Endothelial cell (in vitro differentiated cells): ENCODE results near the gene FBXO24. TPM values are rescaled to one million over a fixed set of nuclear protein-coding genes. Genes with fewer than 3 reads are reported as not detected.

Experiments used
- DNase-seq: peaks from one replicate; pipeline ENCODE4 v3.0.0; 2021; ENCODE audit warnings: low spot score
- H3K27ac Mint-ChIP-seq: one replicate; pipeline ENCODE4 v1.8.0; 2021; ENCODE audit warnings: mixed read lengths, inconsistent platforms; ENCODE audit not compliant: unreplicated experiment
- H3K27me3 Mint-ChIP-seq: one replicate; pipeline ENCODE4 v1.8.0; 2021; ENCODE audit warnings: mild to moderate bottlenecking, moderate library complexity, mixed read lengths, inconsistent platforms; ENCODE audit not compliant: unreplicated experiment
- H3K36me3 Mint-ChIP-seq: one replicate; pipeline ENCODE4 v1.8.0; 2021; ENCODE audit warnings: mild to moderate bottlenecking, low read depth, mixed read lengths, inconsistent platforms; ENCODE audit not compliant: unreplicated experiment
- H3K4me1 Mint-ChIP-seq: one replicate; pipeline ENCODE4 v1.8.0; 2021; ENCODE audit warnings: mild to moderate bottlenecking, mixed read lengths, inconsistent platforms; ENCODE audit not compliant: unreplicated experiment
- H3K4me3 Mint-ChIP-seq: one replicate; pipeline ENCODE4 v1.8.0; 2021; ENCODE audit warnings: mild to moderate bottlenecking, mixed read lengths, inconsistent platforms; ENCODE audit not compliant: unreplicated experiment
- H3K9me3 Mint-ChIP-seq: one replicate; pipeline ENCODE4 v1.8.0; 2021; ENCODE audit warnings: mixed read lengths, inconsistent platforms; ENCODE audit not compliant: unreplicated experiment
- CTCF ChIP-seq: fragments of 200-600 bp; sonication (generic); IDR thresholded peaks from one replicate; pipeline ENCODE4 v1.5.0; 2021; ENCODE audit warnings: antibody characterized with exemption; ENCODE audit not compliant: unreplicated experiment
- total RNA-seq: library from RNA; stranded (reverse); fragmentation: NEBNext Ultra II Directional; extraction: Animal tissue kit (Norgen Biotek cat#: 25700); gene quantifications from one replicate; pipeline ENCODE4 v1.2.1, GENCODE V29; 2021; ENCODE audit not compliant: unreplicated experiment

Gene FBXO24
- total RNA-seq, 1 donor from 2014 or later, result 1.3 TPM

- Mint-ChIP-seq H3K36me3 (no peaks in the 10 kb centered on the region), H3K4me3 (no peak overlapping the region), H3K27me3 (peaks cover 5% of the 10 kb centered on the region), H3K4me1 (peaks cover 2% of the 10 kb centered on the region), H3K27ac (no peak overlapping the region), H3K9me3 (no peaks in the 10 kb centered on the region)
- TF ChIP-seq CTCF, result no peak
- peak; percentile 70 for DNase-seq
Measured at GRCh38 chr7:100604028-100604975, 18.2 kb downstream of the FBXO24 start.

GRCh38 chr7:100604976-100605911 is 19.1 kb downstream of the FBXO24 start:
- TF ChIP-seq CTCF, result no peak
- no peak overlapping the region for H3K27ac Mint-ChIP-seq

GRCh38 chr7:100606313-100606712 is 20.2 kb downstream of the FBXO24 start:
- Mint-ChIP-seq H3K27me3 (peaks cover 5% of the 10 kb centered on the region), H3K9me3 (no peaks in the 10 kb centered on the region), H3K4me1 (peaks cover 4% of the 10 kb centered on the region), H3K4me3 (no peak overlapping the region), H3K36me3 (peaks cover 3% of the 10 kb centered on the region), H3K27ac (no peak overlapping the region)
- DNase-seq, result no peak
- no peak for TF ChIP-seq CTCF

More at GRCh38 chr7:100604976-100605911, 19.1 kb downstream of the FBXO24 start:
- peak; percentile 45 for DNase-seq
- H3K4me1 Mint-ChIP-seq, result peaks cover 2% of the 10 kb centered on the region
- H3K27me3 Mint-ChIP-seq, result peaks cover 5% of the 10 kb centered on the region
- H3K9me3 Mint-ChIP-seq, result no peaks in the 10 kb centered on the region
- H3K36me3 Mint-ChIP-seq, result peaks cover 3% of the 10 kb centered on the region
- H3K4me3 Mint-ChIP-seq, result no peak overlapping the region

- no peak for TF ChIP-seq CTCF
- no peak overlapping the region for H3K4me3 Mint-ChIP-seq
- no peaks in the 10 kb centered on the region for H3K9me3 Mint-ChIP-seq
- DNase-seq, result no peak
- no peak overlapping the region for H3K27ac Mint-ChIP-seq
- H3K27me3 Mint-ChIP-seq, result peaks cover 5% of the 10 kb centered on the region
- peaks cover 8% of the 10 kb centered on the region for H3K4me1 Mint-ChIP-seq
- H3K36me3 Mint-ChIP-seq, result peaks cover 3% of the 10 kb centered on the region
Measured at GRCh38 chr7:100607111-100607510, 21.0 kb downstream of the FBXO24 start.
